HL-60 (cell line): ENCODE results near the gene NDUFV2.

Source experiments
- GABPA ChIP-seq: IDR thresholded peaks from 2 replicates; pipeline ENCODE4 v1.6.1; 2012; ENCODE audit warnings: low read depth
- POLR2AphosphoS5 ChIP-seq: IDR thresholded peaks from 2 replicates; pipeline ENCODE4 v1.6.1; 2012; ENCODE audit warnings: low read depth
- SPI1 ChIP-seq: IDR thresholded peaks from 2 replicates; pipeline ENCODE4 v1.6.1; 2012; ENCODE audit warnings: low read depth, mild to moderate bottlenecking, borderline replicate concordance
- TF ChIP-seq, protein P1 (sequence below): IDR thresholded peaks from one replicate; pipeline ENCODE4 v1.5.1; 2011; ENCODE audit warnings: low read length, control low read depth, inconsistent platforms; ENCODE audit not compliant: insufficient read depth
- TF ChIP-seq, protein P2 (sequence below): IDR thresholded peaks from 2 replicates; pipeline ENCODE4 v1.6.1; 2012; ENCODE audit warnings: low read depth; ENCODE audit not compliant: insufficient replicate concordance

DNA sequence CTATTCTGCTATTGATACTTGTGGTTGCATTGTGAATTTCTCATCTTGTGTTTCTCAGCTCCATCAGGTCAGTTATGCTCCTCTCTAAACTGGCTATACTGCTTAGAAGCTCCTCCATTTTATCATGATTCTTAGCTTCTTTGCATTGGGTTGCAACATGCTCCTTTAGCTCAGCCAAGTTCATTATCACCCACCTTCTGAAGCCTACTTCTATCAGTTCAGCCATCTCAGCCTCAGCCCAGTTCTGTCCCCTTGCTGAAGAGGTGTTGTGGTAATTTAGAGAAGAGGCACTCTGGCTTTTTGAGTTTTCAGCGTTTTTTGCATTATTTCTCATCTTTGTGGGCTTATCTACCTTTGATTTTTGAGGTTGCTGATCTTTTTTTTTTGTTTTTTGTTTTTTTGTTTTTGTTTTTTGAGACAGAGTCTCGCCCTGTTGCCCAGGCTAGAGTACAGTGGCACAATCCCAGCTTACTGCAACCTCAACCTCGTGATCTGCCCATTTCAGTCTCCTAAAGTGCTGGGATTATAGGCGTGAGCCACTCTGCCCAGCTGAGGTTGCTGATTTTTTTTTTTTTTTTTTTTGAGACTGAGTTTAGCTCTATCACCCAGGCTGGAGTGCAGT, 70.1 kb downstream of the NDUFV2 start:
- TF ChIP-seq, protein P1, sequence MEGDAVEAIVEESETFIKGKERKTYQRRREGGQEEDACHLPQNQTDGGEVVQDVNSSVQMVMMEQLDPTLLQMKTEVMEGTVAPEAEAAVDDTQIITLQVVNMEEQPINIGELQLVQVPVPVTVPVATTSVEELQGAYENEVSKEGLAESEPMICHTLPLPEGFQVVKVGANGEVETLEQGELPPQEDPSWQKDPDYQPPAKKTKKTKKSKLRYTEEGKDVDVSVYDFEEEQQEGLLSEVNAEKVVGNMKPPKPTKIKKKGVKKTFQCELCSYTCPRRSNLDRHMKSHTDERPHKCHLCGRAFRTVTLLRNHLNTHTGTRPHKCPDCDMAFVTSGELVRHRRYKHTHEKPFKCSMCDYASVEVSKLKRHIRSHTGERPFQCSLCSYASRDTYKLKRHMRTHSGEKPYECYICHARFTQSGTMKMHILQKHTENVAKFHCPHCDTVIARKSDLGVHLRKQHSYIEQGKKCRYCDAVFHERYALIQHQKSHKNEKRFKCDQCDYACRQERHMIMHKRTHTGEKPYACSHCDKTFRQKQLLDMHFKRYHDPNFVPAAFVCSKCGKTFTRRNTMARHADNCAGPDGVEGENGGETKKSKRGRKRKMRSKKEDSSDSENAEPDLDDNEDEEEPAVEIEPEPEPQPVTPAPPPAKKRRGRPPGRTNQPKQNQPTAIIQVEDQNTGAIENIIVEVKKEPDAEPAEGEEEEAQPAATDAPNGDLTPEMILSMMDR, result no peak
- TF ChIP-seq POLR2AphosphoS5 (no peak), GABPA (no peak), SPI1 (no peak)
- TF ChIP-seq, protein P2, sequence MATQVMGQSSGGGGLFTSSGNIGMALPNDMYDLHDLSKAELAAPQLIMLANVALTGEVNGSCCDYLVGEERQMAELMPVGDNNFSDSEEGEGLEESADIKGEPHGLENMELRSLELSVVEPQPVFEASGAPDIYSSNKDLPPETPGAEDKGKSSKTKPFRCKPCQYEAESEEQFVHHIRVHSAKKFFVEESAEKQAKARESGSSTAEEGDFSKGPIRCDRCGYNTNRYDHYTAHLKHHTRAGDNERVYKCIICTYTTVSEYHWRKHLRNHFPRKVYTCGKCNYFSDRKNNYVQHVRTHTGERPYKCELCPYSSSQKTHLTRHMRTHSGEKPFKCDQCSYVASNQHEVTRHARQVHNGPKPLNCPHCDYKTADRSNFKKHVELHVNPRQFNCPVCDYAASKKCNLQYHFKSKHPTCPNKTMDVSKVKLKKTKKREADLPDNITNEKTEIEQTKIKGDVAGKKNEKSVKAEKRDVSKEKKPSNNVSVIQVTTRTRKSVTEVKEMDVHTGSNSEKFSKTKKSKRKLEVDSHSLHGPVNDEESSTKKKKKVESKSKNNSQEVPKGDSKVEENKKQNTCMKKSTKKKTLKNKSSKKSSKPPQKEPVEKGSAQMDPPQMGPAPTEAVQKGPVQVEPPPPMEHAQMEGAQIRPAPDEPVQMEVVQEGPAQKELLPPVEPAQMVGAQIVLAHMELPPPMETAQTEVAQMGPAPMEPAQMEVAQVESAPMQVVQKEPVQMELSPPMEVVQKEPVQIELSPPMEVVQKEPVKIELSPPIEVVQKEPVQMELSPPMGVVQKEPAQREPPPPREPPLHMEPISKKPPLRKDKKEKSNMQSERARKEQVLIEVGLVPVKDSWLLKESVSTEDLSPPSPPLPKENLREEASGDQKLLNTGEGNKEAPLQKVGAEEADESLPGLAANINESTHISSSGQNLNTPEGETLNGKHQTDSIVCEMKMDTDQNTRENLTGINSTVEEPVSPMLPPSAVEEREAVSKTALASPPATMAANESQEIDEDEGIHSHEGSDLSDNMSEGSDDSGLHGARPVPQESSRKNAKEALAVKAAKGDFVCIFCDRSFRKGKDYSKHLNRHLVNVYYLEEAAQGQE, result no peak
